Natural killer cell (primary cell): ENCODE data around the gene KRT7. TPM values are rescaled to one million over a fixed set of nuclear protein-coding genes. Genes with fewer than 3 reads are reported as not detected.

Experiments
- ATAC-seq, 3 donors: fragments of 150-1000 bp in 2 of 3; fragments of 200-7000 bp in 1 of 3; cut with Tn5 transposase; 1 replicate in 1 of 3; 2 replicates in 2 of 3; pipeline ENCODE4 v1.10.0; 2021; ENCODE audit warnings: mild to moderate bottlenecking in 2 of 3, moderate library complexity in 2 of 3
- DNase-seq, 2 donors: peaks; one replicate each; pipeline versions ENCODE4 v3.0.0 to v3.0.0-alpha.2; 2013 to 2021; ENCODE audit warnings: mixed read lengths in 1 of 2
- H3K27ac ChIP-seq: one replicate; pipeline ENCODE4 v1.5.1; 2013; ENCODE audit warnings: mild to moderate bottlenecking, low read length
- H3K27me3 ChIP-seq: one replicate; pipeline ENCODE4 v1.6.1; 2013; ENCODE audit warnings: low read length; ENCODE audit not compliant: control insufficient read depth, insufficient read depth
- H3K36me3 ChIP-seq: one replicate; pipeline ENCODE4 v1.6.1; 2013; ENCODE audit warnings: low read length; ENCODE audit not compliant: control insufficient read depth, insufficient read depth
- H3K4me1 ChIP-seq: one replicate; pipeline ENCODE4 v1.6.1; 2013; ENCODE audit warnings: low read length; ENCODE audit not compliant: control insufficient read depth, insufficient read depth
- H3K4me3 ChIP-seq: one replicate; pipeline ENCODE4 v1.5.1; 2013; ENCODE audit warnings: low read length
- H3K9me3 ChIP-seq: one replicate; pipeline ENCODE4 v1.6.1; 2013; ENCODE audit warnings: low read length; ENCODE audit not compliant: control insufficient read depth, insufficient read depth
- H3K27ac Mint-ChIP-seq, 2 donors: one replicate each; pipeline ENCODE4 v1.8.0; 2022; ENCODE audit warnings: mild to moderate bottlenecking in 2 of 2, mixed read lengths in 2 of 2, moderate library complexity in 1 of 2
- H3K27me3 Mint-ChIP-seq, 2 donors: one replicate each; pipeline ENCODE4 v1.8.0; 2022; ENCODE audit warnings: low read depth in 2 of 2, mixed read lengths in 2 of 2
- H3K36me3 Mint-ChIP-seq: one replicate; pipeline ENCODE4 v1.8.0; 2022; ENCODE audit warnings: mixed read lengths
- H3K4me1 Mint-ChIP-seq, 2 donors: one replicate each; pipeline ENCODE4 v1.8.0; 2022; ENCODE audit warnings: mixed read lengths in 2 of 2
- H3K4me3 Mint-ChIP-seq: one replicate; pipeline ENCODE4 v1.8.0; 2022; ENCODE audit warnings: mild to moderate bottlenecking, moderate library complexity, mixed read lengths
- H3K9me3 Mint-ChIP-seq, 2 donors: one replicate each; pipeline ENCODE4 v1.8.0; 2022; ENCODE audit warnings: mixed read lengths in 2 of 2
- CTCF ChIP-seq: fragments of 200-600 bp; IDR thresholded peaks from one replicate; pipeline ENCODE4 v1.8.0; 2022; ENCODE audit warnings: antibody characterized with exemption
- WGBS: methylation state at CpG from one replicate; pipeline ENCODE4 v1.1.7; 2013; ENCODE audit warnings: missing lambda C conversion rate; ENCODE audit not compliant: insufficient coverage; 5-methylcytosine and 5-hydroxymethylcytosine counted together
- intact Hi-C: fragments of 100-400 bp; cut with micrococcal nuclease; formaldehyde crosslinking; loops from one replicate; pipeline ENCODE4 v1.14.2; 2022
- total RNA-seq, 4 donors: library from RNA; stranded (reverse); fragments of 120-200 nt in 1 of 4; gene quantifications; one replicate each; pipeline versions ENCODE4 v1.2.3 to v1.2.4, GENCODE V29; 2013 to 2022

KRT7 gene
- total RNA-seq, 3 donors from 2014 or later (not counting 1 experiment from before 2014, with no cell fraction given): 0.54 TPM; not detected in 2

GRCh38 chr12:52215587-52216031 is 17.4 kb upstream of the KRT7 start:
- no peak for TF ChIP-seq CTCF
- ATAC-seq (no peak), DNase-seq (no peak)
- H3K4me1 ChIP-seq: no peaks in the 10 kb centered on the region
- H3K4me1 Mint-ChIP-seq: peaks cover 0 to 8% of the 10 kb centered on the region in 2 donors
- peaks cover 2% of the 10 kb centered on the region for H3K27me3 ChIP-seq
- no peak overlapping the region for H3K27ac Mint-ChIP-seq
- no peaks in the 10 kb centered on the region for H3K36me3 ChIP-seq
- WGBS: 81% methylated on average over 7 of the region's 7 CpGs
- H3K36me3 Mint-ChIP-seq: no peaks in the 10 kb centered on the region
- intact Hi-C loops: no loop called here
- no peak overlapping the region for H3K27ac ChIP-seq
- H3K27me3 Mint-ChIP-seq: peaks cover 13 to 20% of the 10 kb centered on the region in 2 donors
- H3K4me3 ChIP-seq: no peak overlapping the region
- H3K4me3 Mint-ChIP-seq: no peak overlapping the region
- no peaks in the 10 kb centered on the region for H3K9me3 ChIP-seq
- no peaks in the 10 kb centered on the region for H3K9me3 Mint-ChIP-seq

- no peak for TF ChIP-seq CTCF
- no peak overlapping the region for H3K27ac Mint-ChIP-seq
- no peak for DNase-seq
- H3K27me3 Mint-ChIP-seq: peaks cover 18 to 20% of the 10 kb centered on the region in 2 donors
- Histone ChIP-seq H3K4me1 (no peaks in the 10 kb centered on the region), H3K4me3 (no peak overlapping the region), H3K27me3 (peaks cover 3% of the 10 kb centered on the region), H3K36me3 (no peaks in the 10 kb centered on the region), H3K27ac (no peak overlapping the region), H3K9me3 (no peaks in the 10 kb centered on the region)
- H3K36me3 Mint-ChIP-seq: no peaks in the 10 kb centered on the region
- intact Hi-C loops: no loop called here
- H3K4me3 Mint-ChIP-seq: no peak overlapping the region
- no peaks in the 10 kb centered on the region for H3K9me3 Mint-ChIP-seq
- ATAC-seq: no peak
- 92% methylated on average over 3 of the region's 4 CpGs for WGBS
- peaks cover 0 to 8% of the 10 kb centered on the region in 2 donors for H3K4me1 Mint-ChIP-seq
Measured at GRCh38 chr12:52216100-52216499, 16.9 kb upstream of the KRT7 start.

GRCh38 chr12:52216807-52217206 is 16.2 kb upstream of the KRT7 start:
- Mint-ChIP-seq H3K9me3 (no peaks in the 10 kb centered on the region), H3K4me3 (no peak overlapping the region), H3K27me3 (peaks cover 22 to 24% of the 10 kb centered on the region in 2 donors), H3K27ac (no peak overlapping the region), H3K36me3 (no peaks in the 10 kb centered on the region), H3K4me1 (peaks cover 0 to 8% of the 10 kb centered on the region in 2 donors)
- Histone ChIP-seq H3K4me1 (no peaks in the 10 kb centered on the region), H3K4me3 (no peak overlapping the region), H3K9me3 (no peaks in the 10 kb centered on the region), H3K27ac (no peak overlapping the region), H3K36me3 (no peaks in the 10 kb centered on the region), H3K27me3 (peaks cover 5% of the 10 kb centered on the region)
- no CpG with 5 or more reads among the region's 1 CpG for WGBS
- intact Hi-C loops: no loop called here
- no peak for TF ChIP-seq CTCF
- DNase-seq: no peak
- ATAC-seq: no peak

- DNase-seq (no peak), ATAC-seq (no peak)
- Mint-ChIP-seq H3K9me3 (no peaks in the 10 kb centered on the region), H3K27ac (no peak overlapping the region), H3K4me3 (no peak overlapping the region), H3K36me3 (no peaks in the 10 kb centered on the region), H3K4me1 (peaks cover 0 to 8% of the 10 kb centered on the region in 2 donors), H3K27me3 (peaks cover 22 to 24% of the 10 kb centered on the region in 2 donors)
- H3K27me3 ChIP-seq: peaks cover 6% of the 10 kb centered on the region
- intact Hi-C loops: no loop called here
- no peak for TF ChIP-seq CTCF
- WGBS: 35% methylated on average over 4 of the region's 5 CpGs
- H3K36me3 ChIP-seq: no peaks in the 10 kb centered on the region
- H3K27ac ChIP-seq: no peak overlapping the region
- no peak overlapping the region for H3K4me3 ChIP-seq
- H3K4me1 ChIP-seq: no peaks in the 10 kb centered on the region
- no peaks in the 10 kb centered on the region for H3K9me3 ChIP-seq
Measured at GRCh38 chr12:52217223-52217622, 15.8 kb upstream of the KRT7 start.
